Transverse colon (tissue), 4 donors: Measurements from ENCODE around the gene S100A16. TPM values are rescaled to one million over a fixed set of nuclear protein-coding genes. Genes with fewer than 3 reads are reported as not detected.
A peak's percentile ranks its signal among the peaks of the same experiment; 100 is the strongest.

Experiments used
- DNase-seq: peaks from one replicate; pipeline ENCODE4 v3.0.0-alpha.2; 2019
- H3K27ac ChIP-seq, 4 donors: fragments of 200-600 bp; sonication (generic); 2 replicates each; pipeline ENCODE4 v1.5.1; 2016 to 2018; ENCODE audit warnings: inconsistent platforms in 4 of 4
- H3K27me3 ChIP-seq: fragments of 200-600 bp; sonication (generic); 2 replicates; pipeline ENCODE4 v1.5.1; 2017; ENCODE audit warnings: inconsistent platforms
- H3K36me3 ChIP-seq, 4 donors: fragments of 200-600 bp; sonication (generic); 2 replicates each; pipeline ENCODE4 v1.5.1; 2017 to 2019; ENCODE audit warnings: inconsistent platforms in 4 of 4
- H3K4me1 ChIP-seq, 4 donors: fragments of 200-600 bp; sonication (generic); 2 replicates each; pipeline ENCODE4 v1.5.1; 2017 to 2020; ENCODE audit warnings: inconsistent platforms in 4 of 4
- H3K4me3 ChIP-seq, 4 donors: fragments of 200-600 bp; sonication (generic); 1 replicate in 1 of 4; 2 replicates in 3 of 4; pipeline versions ENCODE4 v1.5.1 to v1.6.1; 2017 to 2019; ENCODE audit warnings: inconsistent platforms in 4 of 4
- H3K9me3 ChIP-seq, 2 donors: fragments of 200-600 bp; sonication (generic); 2 replicates each; pipeline ENCODE4 v1.5.1; 2017 to 2019; ENCODE audit warnings: inconsistent platforms in 2 of 2
- EP300 ChIP-seq: sonication (generic); formaldehyde crosslinking; IDR thresholded peaks from one replicate; pipeline ENCODE4 v1.6.1; 2017; ENCODE audit warnings: antibody characterized with exemption, low read depth
- POLR2A ChIP-seq: fragments of 450-650 bp; IDR thresholded peaks from one replicate; pipeline ENCODE4 v1.6.1; 2016; ENCODE audit warnings: antibody characterized with exemption, mild to moderate bottlenecking, moderate library complexity
- POLR2AphosphoS5 ChIP-seq, 3 donors: sonication (generic); formaldehyde crosslinking; IDR thresholded peaks; one replicate each; pipeline ENCODE4 v1.6.1; 2016; ENCODE audit warnings: antibody characterized with exemption in 3 of 3
- WGBS, 2 donors: methylation state at CpG; one replicate each; pipeline ENCODE4 v1.1.5; 2018; ENCODE audit warnings: low coverage in 1 of 2; 5-methylcytosine and 5-hydroxymethylcytosine counted together
- in situ Hi-C, 4 donors: fragments of 200-750 bp; cut with MboI; loops; one replicate each; pipeline versions ENCODE4 v1.15.0 to v1.15.1; 2017; ENCODE audit warnings: low sequenced_read_pairs in 3 of 4, low pct_ligation_motif_present in 1 of 4, low pct_unique_long_range_greater_than_20kb in 1 of 4
- intact Hi-C: fragments of 100-400 bp; cut with DNase I; formaldehyde crosslinking; loops from one replicate; pipeline ENCODE4 v1.15.1; 2023; ENCODE audit warnings: low total_unique reads
- total RNA-seq, 4 donors: library from RNA; depleted of rRNA; stranded (reverse); fragments of >200 nt; gene quantifications; one replicate each; pipeline ENCODE4 v1.1.0, GENCODE V29; 2016
- TF ChIP-seq, protein P1 (sequence below), 5 experiments: fragments of 200-600 bp in 3 of 5; fragments of 450-650 bp in 2 of 5; sonication (generic) in 3 of 5; IDR thresholded peaks; 1 replicate in 2 of 5; 2 replicates in 3 of 5; pipeline ENCODE4 v1.5.1; 2016 to 2017; ENCODE audit warnings: antibody characterized with exemption in 5 of 5, inconsistent platforms in 3 of 5, mild to moderate bottlenecking in 2 of 5, moderate library complexity in 1 of 5

Gene S100A16
- total RNA-seq, 4 donors from 2014 or later, result 181 to 223 (median 196) TPM

DNA sequence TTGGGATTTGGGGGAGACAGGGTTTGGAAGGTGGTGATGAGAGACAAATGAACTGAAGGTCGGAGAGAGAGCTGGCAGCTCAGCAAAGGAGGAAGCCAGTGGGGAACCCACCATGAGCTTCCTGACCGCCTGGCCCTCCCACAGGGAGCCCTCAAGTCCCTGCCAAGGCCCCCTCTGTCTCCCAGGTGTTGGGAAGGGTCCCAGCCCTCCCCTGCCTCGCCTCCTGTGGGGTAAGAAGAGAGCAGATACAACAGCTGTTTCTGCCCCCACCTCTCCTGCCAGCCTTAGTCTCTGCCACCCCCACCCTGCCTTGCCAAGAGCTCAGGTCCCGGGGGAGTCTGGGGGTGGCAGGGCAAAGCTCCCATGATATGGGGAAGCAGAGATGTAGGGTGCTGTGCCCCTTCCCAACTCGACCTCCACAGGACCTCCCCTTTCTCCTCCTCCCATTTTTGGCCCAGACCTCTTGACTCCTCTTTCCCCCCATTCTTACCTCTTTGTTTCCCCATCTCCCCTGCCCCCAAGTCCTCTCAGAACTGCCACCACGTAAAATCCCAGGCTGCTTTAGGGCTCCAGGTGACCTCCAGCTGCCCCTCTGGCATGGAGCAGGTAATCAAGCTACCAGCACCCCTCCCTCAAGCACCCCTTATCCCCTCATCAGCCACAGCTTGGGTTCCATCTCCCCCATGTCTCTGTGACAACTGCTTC lies 15.9 kb upstream of the S100A16 start:
- H3K4me3 ChIP-seq, result no peak overlapping the region
- no peaks in the 10 kb centered on the region for H3K36me3 ChIP-seq
- peak overlapping the region in 2 of 4 donors; percentile 90 to 95 for H3K27ac ChIP-seq
- in situ Hi-C loops, result no loop called here
- H3K4me1 ChIP-seq, result peaks cover 14 to 57% (median 35%) of the 10 kb centered on the region in 4 donors
- no peaks in the 10 kb centered on the region for H3K9me3 ChIP-seq
- 83% methylated on average over 6 of the region's 6 CpGs; no CpG with 5 or more reads in 1 of the 2 donors for WGBS, 2 donors
- no peaks in the 10 kb centered on the region for H3K27me3 ChIP-seq
- no peak for DNase-seq
- no peak for TF ChIP-seq EP300
- TF ChIP-seq POLR2A, result no peak
- intact Hi-C loops, result no loop called here

DNA sequence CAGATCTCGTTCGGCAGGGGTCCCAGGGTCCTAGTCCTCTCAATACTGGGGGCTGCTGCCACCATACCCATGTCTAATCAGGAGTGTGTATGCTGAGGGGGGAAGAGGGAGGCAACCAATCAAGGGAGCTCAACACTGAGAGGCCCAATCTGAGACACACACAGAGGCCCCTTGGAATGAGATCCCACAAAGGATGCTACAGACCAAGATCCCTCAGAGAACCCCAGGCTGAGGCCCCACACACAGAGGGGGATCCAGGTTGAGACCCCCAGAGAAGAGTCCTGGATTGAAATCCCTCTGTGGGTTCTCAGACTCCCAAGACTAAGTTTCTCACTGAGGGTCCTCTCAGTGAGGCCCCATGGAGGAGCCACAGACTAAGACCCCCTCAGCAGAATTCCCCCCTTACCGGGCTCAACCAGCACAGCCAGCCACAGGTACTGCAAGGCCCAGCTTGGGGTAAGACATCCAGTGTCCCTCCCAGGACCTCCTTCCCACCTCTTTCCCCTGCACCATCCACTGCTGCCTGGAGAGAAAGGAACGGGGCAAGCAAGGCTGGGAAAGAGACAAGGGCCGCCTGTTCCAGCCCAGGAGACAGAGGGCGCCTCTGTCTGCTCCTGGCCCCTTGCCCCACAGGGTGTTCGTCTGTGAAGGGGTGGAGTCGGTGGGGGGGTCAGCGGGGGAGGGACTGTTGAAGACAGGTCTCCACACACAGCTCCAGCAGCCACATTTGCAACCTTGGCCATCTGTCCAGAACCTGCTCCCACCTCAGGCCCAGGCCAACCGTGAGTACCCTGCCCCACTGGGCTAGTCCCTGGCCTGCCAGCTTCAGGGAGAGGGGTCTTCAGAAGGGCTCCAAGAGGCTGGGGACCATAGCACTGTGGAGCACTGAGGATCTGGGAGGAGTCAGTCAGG lies 15.0 kb upstream of the S100A16 start, which contains the start of gene S100A1:
S100A1 (plus strand) TSS at position 720 of the 912 bp plus-strand sequence. CDS start 2,088 bp downstream, outside the sequence.
- Histone ChIP-seq H3K9me3 (no peaks in the 10 kb centered on the region), H3K36me3 (no peaks in the 10 kb centered on the region), H3K4me3 (peak within 1 kb of the TSS in 3 of 4 donors; percentile 40 to 49 (median 42)), H3K4me1 (peaks cover 8 to 51% (median 29%) of the 10 kb centered on the region in 4 donors), H3K27me3 (no peaks in the 10 kb centered on the region), H3K27ac (peak within 1 kb of the TSS; percentile 83 to 95 (median 90))
- in situ Hi-C loops (no loop called here), intact Hi-C loops (no loop called here)
- DNase-seq, result no peak
- WGBS, 2 donors, result 62% methylated on average over 10 of the region's 10 CpGs; no CpG with 5 or more reads in 1 of the 2 donors
- TF ChIP-seq, protein P1, sequence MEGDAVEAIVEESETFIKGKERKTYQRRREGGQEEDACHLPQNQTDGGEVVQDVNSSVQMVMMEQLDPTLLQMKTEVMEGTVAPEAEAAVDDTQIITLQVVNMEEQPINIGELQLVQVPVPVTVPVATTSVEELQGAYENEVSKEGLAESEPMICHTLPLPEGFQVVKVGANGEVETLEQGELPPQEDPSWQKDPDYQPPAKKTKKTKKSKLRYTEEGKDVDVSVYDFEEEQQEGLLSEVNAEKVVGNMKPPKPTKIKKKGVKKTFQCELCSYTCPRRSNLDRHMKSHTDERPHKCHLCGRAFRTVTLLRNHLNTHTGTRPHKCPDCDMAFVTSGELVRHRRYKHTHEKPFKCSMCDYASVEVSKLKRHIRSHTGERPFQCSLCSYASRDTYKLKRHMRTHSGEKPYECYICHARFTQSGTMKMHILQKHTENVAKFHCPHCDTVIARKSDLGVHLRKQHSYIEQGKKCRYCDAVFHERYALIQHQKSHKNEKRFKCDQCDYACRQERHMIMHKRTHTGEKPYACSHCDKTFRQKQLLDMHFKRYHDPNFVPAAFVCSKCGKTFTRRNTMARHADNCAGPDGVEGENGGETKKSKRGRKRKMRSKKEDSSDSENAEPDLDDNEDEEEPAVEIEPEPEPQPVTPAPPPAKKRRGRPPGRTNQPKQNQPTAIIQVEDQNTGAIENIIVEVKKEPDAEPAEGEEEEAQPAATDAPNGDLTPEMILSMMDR (IDR thresholded peaks at IDR 0.05), result peak in 3 of 5 experiments; percentile 0 to 89 (median 77)
- TF ChIP-seq EP300 (no peak), POLR2AphosphoS5 (IDR thresholded peaks at IDR 0.05) (no peak), POLR2A (no peak)

DNA sequence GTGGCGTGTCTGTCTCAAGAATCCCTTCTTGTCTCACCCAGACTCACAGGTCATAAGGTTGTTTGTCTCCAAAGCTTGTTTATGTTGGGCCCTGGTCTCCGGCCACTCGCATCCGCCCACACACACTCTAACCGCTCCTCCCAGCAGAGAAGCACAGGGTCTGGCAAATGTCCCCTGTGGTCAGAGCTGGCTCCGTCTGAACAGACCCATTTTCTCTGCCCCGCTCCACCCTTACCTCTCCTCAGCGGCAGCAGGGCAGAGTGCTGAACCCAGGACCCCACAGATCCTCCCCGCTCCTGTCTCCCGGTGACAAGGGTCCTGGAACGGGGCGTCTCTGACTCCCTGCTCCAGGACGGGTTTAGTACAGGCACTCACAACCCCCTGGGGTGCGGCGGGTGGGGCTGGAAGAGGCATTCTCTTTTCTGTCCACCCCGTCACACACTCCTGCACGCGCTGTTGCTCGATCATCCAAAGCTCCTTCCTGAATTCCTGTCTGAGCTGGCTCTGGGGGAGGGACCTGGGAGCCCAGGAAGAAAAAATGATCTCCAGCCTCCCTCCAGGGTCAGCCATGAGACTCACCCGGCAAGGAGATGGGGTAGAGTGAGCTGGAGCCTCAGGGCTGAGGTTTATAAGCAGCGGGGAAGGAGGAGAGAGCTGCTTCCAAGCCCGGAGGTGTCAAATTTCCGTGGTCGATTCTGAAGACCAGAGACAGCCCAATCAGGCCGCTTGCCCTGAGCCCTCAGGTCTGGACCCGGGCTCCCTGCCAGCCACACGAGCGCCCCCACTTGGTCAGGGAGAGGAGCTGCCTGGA lies 14.2 kb upstream of the S100A16 start, which contains the start of gene S100A13:
S100A13 (minus strand) TSS at position 602 of the 811 bp plus-strand sequence. CDS start 1,033 bp downstream, outside the sequence.
- Histone ChIP-seq H3K27me3 (no peaks in the 10 kb centered on the region), H3K9me3 (no peaks in the 10 kb centered on the region), H3K4me1 (peaks cover 4 to 44% (median 25%) of the 10 kb centered on the region in 4 donors), H3K36me3 (no peaks in the 10 kb centered on the region), H3K27ac (peak within 1 kb of the TSS; percentile 83 to 95 (median 90)), H3K4me3 (peak within 1 kb of the TSS; percentile 37 to 49 (median 41))
- intact Hi-C loops, result no loop called here
- 30 to 31% methylated on average over 8 to 28 of the region's 28 CpGs for WGBS, 2 donors
- in situ Hi-C loops, result no loop called here
- DNase-seq, result peak; percentile 71
- TF ChIP-seq POLR2AphosphoS5 (IDR thresholded peaks at IDR 0.05) (peak; percentile 72 to 88 (median 74)), EP300 (no peak), POLR2A (peak; percentile 81)
- TF ChIP-seq, protein P1 (IDR thresholded peaks at IDR 0.05), result peak in 3 of 5 experiments; percentile 47 to 65 (median 63)

DNA sequence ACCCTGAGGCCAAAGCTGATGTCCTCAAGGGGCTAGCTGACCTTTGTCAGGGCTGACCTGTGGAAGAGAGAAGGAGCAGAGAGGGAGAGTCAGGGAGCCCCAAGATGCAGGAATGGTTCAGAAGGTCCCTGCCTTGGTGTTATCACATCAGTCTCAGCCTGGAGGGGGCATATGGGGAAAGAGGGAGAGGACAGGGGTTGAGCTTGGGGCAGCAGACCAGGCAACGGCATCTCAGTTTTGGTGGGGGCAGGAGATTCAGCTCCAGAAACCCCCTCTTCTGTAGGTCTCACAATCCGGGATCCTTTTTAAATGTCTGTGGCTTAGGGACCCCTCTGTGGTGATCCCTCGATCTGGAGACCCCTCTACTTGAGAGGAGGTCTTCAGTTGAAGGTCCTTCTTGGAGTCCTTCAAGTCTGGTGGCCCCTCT lies 13.6 kb upstream of the S100A16 start:
- intact Hi-C loops, result no loop called here
- TF ChIP-seq, protein P1 (IDR thresholded peaks at IDR 0.05), result no peak
- TF ChIP-seq POLR2AphosphoS5 (IDR thresholded peaks at IDR 0.05), result no peak
- TF ChIP-seq EP300, result no peak
- no peak for TF ChIP-seq POLR2A
- WGBS, 2 donors, result 60 to 66% methylated on average over 1 to 3 of the region's 3 CpGs
- Histone ChIP-seq H3K9me3 (no peaks in the 10 kb centered on the region), H3K4me3 (peak overlapping the region; percentile 37 to 49 (median 41)), H3K27ac (peak overlapping the region; percentile 83 to 95 (median 90)), H3K27me3 (no peaks in the 10 kb centered on the region), H3K36me3 (no peaks in the 10 kb centered on the region), H3K4me1 (peaks cover 4 to 43% (median 25%) of the 10 kb centered on the region in 4 donors)
- no peak for DNase-seq
- in situ Hi-C loops, result no loop called here
